Embryonic facial prominence (tissue), 1 donor: ENCODE results near the gene ADGRG4.
"Not testable (repeated sequence)": the region's sequence is repeated elsewhere in the genome, so short reads cannot be mapped to it uniquely, and the experiment has no call there.

Experiments
- DNase-seq: peaks from one replicate; pipeline ENCODE4 v3.0.0-alpha.2; 2016; ENCODE audit errors: extremely low spot score

The ADGRG4 gene

DNA sequence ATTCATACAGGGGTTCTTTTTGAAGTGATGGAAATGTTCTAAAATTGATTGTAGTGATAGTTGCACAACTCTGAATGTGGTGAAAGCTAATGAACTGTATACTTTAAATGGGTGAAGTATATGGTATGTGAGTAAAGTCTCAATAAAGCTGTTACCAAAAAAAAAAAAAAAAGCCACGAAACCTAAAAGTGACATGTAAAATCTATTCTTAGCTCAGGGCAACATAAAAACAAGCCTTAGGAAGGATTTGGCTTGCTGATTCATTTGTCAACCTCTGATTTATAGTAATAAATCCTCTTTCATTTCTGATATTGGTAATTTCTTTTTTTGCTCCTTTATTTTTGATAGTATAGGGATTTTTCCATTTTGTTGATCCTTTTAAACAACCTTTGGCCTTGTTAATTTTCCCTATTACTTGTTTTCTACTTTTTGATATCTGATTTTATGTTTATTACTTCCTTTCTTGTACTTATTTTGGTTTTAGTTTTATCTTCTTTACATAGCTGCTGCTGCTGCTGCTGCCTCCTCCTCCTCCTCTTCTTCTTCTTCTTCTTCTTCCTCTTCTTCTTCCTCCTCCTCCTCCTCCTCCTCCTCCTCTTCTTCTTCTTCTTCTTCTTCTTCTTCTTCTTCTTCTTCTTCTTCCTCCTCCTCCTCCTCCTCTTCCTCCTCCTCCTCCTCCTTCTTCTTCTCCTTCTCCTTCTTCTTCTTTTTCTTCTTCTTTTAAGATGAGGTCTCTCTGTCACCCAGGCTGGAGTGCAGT, 79.4 kb downstream of the ADGRG4 start:
- DNase-seq = no peak

GRCh38 chrX:136386173-136386572, 85.4 kb downstream of the ADGRG4 start:
- DNase-seq = no peak

GRCh38 chrX:136386826-136387225, 86.1 kb downstream of the ADGRG4 start:
- DNase-seq = no peak

DNA sequence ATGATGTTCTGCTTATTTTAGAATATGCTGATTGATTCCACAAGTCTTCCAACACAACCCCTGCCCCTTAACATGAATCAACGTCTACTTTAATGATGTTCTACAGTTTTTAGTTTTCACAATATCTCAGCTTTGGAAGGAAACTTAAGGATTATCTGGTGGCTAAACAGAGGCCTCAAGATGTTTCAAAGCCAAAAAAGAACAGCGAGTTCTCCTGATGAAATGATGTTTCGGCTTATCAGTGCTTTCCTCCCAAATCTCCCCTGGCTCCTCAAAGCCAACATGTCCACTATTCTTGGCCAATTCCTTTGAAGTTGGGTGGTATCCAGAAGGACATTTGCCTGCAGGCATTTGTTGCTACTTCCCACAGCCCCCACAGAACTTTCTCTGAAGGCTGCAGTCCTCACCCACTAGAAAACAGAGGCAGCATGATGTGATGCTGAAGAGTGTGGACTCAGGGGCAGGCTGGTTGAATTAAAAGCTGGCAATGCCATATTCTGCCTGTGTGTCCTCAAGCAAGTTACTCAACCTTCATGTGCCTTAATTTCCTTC, 87.3 kb downstream of the ADGRG4 start:
- no peak for DNase-seq

DNA sequence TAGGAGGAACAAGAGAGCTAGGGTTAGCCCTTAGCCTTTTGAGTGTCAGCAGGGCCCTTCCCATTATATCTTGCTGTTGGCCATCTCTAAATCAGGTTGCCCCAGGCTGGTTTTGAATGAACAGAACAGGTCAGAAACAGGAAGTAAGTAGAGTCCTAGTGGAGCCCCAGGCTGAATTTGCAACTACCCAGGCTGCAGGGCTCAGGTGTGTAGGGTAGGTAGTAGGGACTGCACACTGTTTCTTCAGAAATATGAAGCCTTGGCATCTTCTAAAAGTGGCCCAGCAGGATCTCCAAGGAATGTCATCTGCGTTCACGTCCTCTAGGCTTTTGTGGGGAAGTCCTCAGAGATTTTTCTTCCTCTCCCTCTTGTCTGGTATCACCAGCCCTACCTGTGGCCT, 90.2 kb downstream of the ADGRG4 start:
- no peak for DNase-seq

- no peak for DNase-seq
Observed at GRCh38 chrX:136395271-136395670, 94.5 kb downstream of the ADGRG4 start.

DNA sequence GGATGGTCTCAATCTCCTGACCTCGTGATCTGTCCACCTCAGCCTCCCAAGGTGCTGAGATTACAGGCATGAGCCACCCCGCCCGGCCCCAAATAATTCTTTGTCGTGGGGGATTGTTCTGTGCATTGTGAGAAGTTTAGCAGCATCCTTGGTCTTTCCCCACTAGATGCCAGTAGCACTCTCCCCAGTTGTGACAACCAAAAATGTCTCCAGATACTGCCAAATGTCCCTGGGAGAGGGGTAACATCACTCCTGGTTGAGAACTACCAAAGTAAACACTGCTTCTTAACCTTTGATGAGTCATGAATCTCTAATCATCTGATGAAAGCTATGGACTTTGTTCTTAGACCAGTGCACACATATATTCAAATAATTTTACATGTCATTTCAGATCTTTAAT, 96.2 kb downstream of the ADGRG4 start:
- no peak for DNase-seq

DNA sequence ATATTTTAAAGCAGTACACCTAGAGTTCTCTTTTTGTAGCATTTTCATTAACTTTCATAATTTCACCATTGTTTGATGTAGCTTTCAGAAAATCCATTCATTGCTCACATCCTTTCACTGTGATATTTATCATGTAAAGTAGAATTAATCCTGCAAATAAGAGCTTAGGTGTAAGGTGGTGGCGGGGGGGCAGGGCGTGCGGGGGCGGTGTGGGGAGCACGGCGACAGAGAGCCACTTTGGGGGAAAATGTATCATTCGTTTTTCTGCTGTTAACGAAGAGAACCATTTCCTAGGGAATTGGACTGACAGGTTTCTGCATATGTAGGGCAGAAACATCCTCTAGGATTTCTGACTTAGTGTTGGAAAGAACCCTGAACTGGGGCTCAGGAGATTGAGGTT, 104.4 kb downstream of the ADGRG4 start:
- DNase-seq = no peak

DNA sequence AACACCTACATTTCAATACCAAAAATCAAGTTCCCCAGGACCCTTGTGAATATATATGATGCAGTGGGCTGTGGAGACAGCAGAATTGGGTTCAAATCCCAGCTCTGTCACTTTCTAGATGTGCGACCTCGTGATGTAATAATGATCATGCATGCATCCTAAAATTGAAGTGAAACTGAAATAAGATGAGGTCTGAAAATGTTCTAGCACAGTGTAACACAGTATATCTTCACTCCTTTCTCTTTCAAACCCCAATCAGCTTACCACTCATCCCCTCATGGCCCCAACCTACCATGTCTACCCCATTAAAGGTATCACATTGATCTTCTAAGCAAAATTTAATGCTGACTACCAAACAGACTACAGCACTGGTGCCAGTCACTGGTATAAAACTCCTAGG, 117.0 kb downstream of the ADGRG4 start:
- no peak for DNase-seq

DNA sequence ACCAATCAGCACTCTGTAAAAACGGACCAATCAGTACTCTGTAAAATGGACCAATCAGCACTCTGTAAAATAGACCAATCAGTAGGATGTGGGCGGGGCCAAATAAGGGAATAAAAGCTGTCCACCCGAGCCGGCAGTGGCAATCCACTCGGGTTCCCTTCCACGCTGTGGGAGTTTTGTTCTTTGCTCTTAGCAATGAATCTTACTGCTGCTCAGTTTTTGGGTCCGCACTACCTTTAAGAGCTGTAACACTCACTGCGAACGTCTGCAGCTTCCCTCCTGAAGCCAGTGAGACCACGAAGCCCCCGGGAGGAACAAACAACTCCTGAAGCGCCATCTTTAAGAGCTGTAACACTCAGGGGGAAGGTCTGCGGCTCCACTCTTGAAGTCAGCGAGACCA, 120.6 kb downstream of the ADGRG4 start:
- no peak for DNase-seq

DNA sequence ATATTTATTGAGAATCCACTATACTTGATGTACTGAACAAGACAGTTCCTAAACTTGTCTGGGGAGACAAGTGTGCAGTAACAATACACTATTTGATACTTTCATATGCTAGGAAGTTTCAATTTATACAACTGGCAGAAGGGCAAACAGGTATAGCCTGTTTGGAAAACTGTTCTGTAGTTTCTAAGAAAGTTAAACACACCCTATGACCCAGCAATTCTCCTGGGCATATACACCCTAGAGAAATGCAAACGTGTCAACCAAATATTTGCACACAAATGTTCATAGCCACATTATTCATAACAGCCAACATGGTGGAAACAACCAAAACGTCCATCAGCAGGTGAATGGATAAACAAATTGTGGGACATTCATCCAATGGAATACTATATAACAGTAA, 123.0 kb downstream of the ADGRG4 start:
- no peak for DNase-seq

GRCh38 chrX:136425996-136426395, 125.2 kb downstream of the ADGRG4 start:
- no peak for DNase-seq

- no peak for DNase-seq
Observed at GRCh38 chrX:136431625-136432024, 130.9 kb downstream of the ADGRG4 start.

GRCh38 chrX:136437774-136438173, 137.0 kb downstream of the ADGRG4 start:
- no peak for DNase-seq

- no peak for DNase-seq
Observed at GRCh38 chrX:136438192-136438591, 137.4 kb downstream of the ADGRG4 start.

DNA sequence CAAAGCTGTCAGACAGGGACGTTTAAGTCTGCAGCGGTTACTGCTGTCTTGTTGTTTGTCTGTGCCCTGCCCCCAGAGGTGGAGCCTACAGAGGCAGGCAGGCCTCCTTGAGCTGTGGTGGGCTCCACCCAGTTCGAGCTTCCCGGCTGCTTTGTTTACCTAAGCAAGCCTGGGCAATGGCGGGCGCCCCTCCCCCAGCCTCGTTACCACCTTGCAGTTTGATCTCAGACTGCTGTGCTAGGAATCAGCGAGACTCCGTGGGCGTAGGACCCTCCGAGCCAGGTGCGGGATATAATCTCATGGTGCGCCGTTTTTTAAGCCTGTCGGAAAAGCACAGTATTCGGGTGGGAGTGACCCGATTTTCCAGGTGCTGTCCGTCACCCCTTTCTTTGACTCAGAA, 144.9 kb downstream of the ADGRG4 start:
- DNase-seq = not testable (repeated sequence)

DNA sequence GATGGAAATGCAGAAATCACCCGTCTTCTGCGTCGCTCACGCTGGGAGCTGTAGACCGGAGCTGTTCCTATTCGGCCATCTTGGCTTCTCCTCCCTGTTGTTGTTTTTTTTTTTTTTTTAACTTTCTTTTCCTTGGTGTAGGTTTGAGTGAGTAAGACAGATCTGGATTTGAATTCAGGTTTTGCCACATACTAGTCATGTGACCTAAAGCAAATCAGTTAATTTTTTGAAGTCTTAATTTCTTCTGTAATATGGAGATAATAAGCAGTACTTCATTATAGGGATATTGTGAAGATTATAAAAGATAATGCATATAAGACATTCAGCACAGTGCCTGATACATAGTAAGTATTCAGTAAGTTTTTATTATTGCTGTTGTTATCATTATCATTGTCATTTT, 145.4 kb downstream of the ADGRG4 start:
- DNase-seq = no peak

- no peak for DNase-seq
Observed at GRCh38 chrX:136447308-136447707, 146.5 kb downstream of the ADGRG4 start.

DNA sequence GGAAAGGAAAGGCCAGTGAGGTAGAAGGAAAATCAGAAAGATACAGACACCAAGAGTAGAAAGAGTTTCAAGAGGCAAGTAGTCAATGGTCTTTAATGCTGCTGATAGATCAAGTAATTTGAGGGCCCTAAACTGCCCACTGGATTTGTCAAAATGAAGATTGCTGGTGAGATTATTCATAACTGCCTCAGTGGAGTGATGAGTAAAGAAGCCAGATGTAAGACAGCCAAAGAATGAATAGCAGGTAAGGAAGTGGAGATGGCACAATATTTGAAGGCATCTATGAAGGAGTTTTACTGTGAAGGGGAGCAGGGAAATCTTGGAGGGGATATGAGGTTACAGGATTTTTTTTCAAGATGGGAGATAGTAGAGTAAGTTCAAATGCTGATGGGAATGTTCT, 147.2 kb downstream of the ADGRG4 start:
- no peak for DNase-seq

DNA sequence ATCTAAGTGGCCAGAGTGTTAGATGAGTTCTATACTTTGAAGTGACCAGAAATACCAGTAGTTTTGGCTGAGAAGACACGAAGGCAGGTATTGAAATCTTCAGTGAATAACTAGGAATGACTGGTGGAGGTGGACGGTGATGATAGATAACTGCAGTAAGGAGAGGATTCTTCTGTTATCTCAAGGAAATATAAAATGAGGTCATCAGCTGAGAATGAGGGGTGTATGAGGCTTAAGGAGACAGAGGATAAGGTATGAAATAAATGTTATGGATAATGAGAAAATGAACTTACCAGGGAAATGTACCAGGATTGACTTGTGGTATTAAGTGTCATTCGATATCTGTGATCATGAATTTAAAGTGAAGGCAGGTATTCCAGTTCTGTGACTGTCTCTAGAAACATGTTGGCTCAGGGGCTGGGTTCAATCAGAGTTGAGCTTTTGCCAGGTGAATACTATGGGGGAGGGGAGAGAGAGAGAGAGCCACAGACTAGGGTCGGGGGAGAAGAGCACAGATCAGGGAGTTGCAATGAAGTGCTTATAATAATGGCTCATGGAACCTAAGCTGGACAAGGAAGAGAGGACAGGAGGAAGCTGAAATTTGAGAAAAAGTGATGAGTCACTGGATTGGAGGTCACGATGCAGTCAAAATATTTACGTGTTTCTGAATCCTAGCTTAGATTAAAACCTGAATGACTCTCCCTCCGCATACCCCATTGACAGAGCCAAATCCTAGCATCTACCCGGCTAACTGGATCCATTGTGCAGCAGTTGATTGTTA, 149.5 kb downstream of the ADGRG4 start:
- no peak for DNase-seq

DNA sequence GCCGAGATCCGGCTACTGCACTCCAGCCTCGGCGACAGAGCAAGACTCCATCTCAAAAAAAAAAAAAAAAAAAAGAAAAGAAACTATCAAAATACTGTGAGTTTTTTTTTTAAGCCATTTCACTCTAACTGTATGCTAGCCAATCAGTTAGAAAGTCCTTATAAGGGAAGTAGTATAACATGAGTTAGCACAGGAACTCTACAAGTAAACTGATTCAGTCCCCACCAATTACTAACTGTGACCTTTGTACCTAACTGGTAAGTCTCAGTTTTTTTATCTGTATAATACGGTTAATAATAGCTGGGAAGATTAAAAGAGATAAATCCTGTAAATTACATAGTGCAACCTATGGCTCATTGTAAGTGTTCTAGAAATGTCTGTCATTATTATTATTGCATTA, 151.9 kb downstream of the ADGRG4 start:
- DNase-seq = no peak

DNA sequence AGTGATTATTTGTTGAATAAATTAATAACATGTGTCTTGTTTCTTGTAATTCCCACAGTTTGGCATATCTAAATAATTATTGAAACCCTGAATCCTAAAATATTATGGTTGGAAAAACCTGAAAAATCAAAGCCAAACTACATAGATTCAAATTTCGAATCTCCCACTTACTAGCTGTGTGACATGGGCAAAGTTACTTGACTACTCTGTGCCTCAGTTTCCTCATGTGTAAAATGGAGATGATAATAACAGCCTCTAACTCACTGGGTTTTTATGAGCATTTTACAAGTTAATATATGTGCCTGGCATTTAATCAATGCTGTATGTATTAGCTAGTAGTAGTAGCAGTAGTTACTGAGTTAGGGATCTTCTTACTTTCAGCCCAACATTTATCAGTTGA, 152.4 kb downstream of the ADGRG4 start:
- DNase-seq = no peak

- DNase-seq = no peak
Observed at GRCh38 chrX:136453771-136454170, 153.0 kb downstream of the ADGRG4 start.
